HUES6 (cell line): ENCODE results near the gene USP34.

Experiments
- H3K27ac ChIP-seq: 2 replicates; pipeline ENCODE4 v1.7.0; 2013; ENCODE audit warnings: low read depth, mild to moderate bottlenecking, low read length, inconsistent platforms
- H3K27me3 ChIP-seq: 2 replicates; pipeline ENCODE4 v1.6.1; 2013; ENCODE audit warnings: low read length; ENCODE audit not compliant: control insufficient read depth, insufficient read depth
- H3K36me3 ChIP-seq: 2 replicates; pipeline ENCODE4 v1.6.1; 2013; ENCODE audit warnings: low read length; ENCODE audit not compliant: control insufficient read depth, insufficient read depth
- H3K4me1 ChIP-seq: 2 replicates; pipeline ENCODE4 v1.6.1; 2013; ENCODE audit warnings: low read length; ENCODE audit not compliant: control insufficient read depth, insufficient read depth
- H3K4me3 ChIP-seq: 2 replicates; pipeline ENCODE4 v1.5.1; 2013; ENCODE audit warnings: low read depth, low read length
- H3K9ac ChIP-seq: one replicate; pipeline ENCODE4 v1.6.1; 2013; ENCODE audit warnings: mild to moderate bottlenecking, low read length
- H3K9me3 ChIP-seq: 2 replicates; pipeline ENCODE4 v1.6.1; 2013; ENCODE audit warnings: low read depth, low read length; ENCODE audit not compliant: control insufficient read depth, insufficient read depth

USP34 gene

DNA sequence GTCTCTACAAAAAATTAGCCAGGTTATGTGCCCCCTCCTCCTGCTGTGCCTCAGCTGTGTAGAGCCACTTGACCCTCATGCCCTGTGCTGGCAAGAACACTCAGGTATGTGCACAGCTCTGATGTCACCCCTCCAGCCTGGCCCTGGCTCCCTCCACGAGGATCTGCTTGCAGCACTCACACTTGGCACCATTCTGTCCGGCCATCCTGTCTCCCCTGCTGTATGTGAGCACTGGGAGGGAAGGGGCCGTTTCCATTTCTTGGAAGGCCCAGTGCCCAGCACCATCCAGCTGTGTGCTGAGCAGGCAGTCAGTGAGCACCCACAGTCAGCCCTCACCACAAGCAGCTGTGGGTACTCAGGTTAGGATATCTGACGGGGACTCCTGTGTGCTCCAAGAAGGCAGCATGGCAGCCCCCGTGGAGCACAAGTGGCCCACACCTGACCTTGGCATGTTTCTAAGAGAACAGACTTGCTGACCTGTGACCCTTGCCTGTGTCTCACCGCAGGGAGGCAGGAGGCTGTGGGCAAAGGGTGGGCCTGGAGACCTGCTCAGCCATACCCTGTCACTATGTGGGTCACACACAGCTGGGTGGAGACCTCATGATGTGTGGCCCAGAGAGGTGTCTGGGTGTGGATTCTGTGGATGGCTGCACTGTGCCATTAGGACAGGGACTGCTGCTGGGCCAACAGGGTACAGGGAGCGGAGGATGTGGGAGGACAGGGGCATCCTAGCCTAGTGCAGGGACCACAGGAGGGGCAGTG, 31.5 kb downstream of the USP34 start:
- no peak overlapping the region for H3K4me3 ChIP-seq
- no peaks in the 10 kb centered on the region for H3K27me3 ChIP-seq
- peaks cover 6% of the 10 kb centered on the region; the same call in 1 of the 2 replicates for H3K36me3 ChIP-seq
- peaks cover 7% of the 10 kb centered on the region; the same call in 1 of the 2 replicates for H3K4me1 ChIP-seq
- no peaks in the 10 kb centered on the region for H3K9me3 ChIP-seq
- no peak overlapping the region; the same call in 1 of the 2 replicates for H3K27ac ChIP-seq
- H3K9ac ChIP-seq, result no peak overlapping the region

DNA sequence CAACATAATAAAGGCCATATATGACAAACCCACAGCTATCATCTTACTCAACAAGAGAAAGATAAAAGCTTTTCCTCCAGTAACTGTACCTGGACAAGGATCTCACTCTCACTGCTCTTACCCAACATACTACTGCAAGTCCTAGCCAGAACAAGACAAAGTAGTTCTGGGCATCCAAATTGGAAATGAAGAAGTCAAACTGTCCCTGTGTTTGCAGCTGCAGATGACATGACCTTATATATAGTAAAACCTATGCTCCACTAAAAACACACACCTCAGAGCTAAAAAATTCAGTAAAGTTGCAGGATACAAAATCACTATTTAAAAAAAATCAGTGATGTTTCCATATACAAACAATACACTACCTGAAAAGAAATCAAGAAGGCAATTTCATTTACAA, 32.2 kb downstream of the USP34 start:
- H3K27ac ChIP-seq, result no peak overlapping the region; the same call in 1 of the 2 replicates
- H3K4me3 ChIP-seq, result no peak overlapping the region
- no peak overlapping the region for H3K9ac ChIP-seq
- no peaks in the 10 kb centered on the region for H3K27me3 ChIP-seq
- H3K4me1 ChIP-seq, result peaks cover 14% of the 10 kb centered on the region
- peaks cover 6% of the 10 kb centered on the region; the same call in 1 of the 2 replicates for H3K36me3 ChIP-seq
- H3K9me3 ChIP-seq, result no peaks in the 10 kb centered on the region

DNA sequence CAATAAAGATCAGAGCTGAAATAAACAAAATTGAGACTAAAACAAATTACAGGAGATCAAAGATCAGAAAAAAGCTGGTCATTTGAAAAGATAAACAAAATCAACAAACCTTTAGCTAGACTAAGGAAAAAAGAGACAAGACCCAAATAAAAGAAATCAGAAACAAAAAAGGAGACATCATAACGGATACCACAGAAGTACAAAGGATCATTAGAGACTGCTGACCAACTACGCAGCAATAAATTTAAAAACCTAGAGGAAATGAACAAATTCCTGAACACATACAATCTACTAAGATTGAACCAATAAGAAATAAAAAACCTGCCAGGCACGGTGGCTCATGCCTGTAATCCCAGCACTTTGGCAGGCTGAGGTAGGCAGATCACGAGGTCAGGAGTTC, 33.7 kb downstream of the USP34 start:
- H3K4me1 ChIP-seq, result peaks cover 15% of the 10 kb centered on the region
- no peaks in the 10 kb centered on the region for H3K9me3 ChIP-seq
- H3K27me3 ChIP-seq, result no peaks in the 10 kb centered on the region
- peaks cover 6% of the 10 kb centered on the region; the same call in 1 of the 2 replicates for H3K36me3 ChIP-seq
- no peak overlapping the region for H3K9ac ChIP-seq
- H3K27ac ChIP-seq, result no peak overlapping the region
- H3K4me3 ChIP-seq, result no peak overlapping the region

DNA sequence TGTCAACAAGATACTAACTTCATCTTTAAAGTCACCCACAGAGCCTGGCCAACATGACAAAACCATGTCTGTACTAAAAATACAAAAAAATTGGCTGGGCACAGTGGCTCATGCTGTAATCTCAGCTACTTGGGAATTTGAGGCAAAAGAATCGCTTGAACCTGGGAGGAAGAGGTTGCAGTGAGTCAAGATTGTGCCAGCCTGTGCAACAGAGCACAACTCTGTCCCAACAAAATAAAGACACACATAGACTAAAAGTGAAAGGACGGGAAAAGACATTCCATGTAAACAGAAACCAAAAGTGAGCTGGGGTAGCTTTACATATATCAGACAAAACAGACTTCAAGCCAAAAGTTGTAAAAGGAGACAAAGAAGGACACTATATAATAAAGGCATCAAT, 34.8 kb downstream of the USP34 start:
- Histone ChIP-seq H3K27me3 (no peaks in the 10 kb centered on the region), H3K9ac (no peak overlapping the region), H3K4me1 (peaks cover 15% of the 10 kb centered on the region), H3K4me3 (no peak overlapping the region), H3K9me3 (no peaks in the 10 kb centered on the region), H3K36me3 (peaks cover 6% of the 10 kb centered on the region; the same call in 1 of the 2 replicates), H3K27ac (no peak overlapping the region)

DNA sequence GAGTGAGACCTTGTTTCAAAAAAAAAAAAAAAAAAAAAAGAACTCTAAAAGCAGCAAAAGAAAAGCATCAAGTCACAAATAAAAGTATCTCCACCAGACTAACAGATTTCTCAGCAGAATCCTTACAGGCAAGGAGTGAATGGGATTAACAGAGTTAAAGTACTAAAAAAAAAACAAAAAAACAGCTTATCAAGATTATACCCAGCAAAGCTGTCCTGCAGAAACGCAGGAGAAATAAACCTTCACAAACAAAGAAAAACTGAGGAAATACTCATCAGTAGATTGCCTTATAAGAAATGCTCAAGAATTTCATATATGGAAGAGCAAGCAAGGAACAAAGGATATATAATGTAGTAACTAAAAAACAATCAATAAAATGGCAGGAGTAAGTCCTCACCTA, 35.6 kb downstream of the USP34 start:
- Histone ChIP-seq H3K27ac (no peak overlapping the region), H3K4me1 (peaks cover 15% of the 10 kb centered on the region), H3K27me3 (no peaks in the 10 kb centered on the region), H3K9ac (no peak overlapping the region), H3K9me3 (no peaks in the 10 kb centered on the region), H3K4me3 (no peak overlapping the region), H3K36me3 (peaks cover 6% of the 10 kb centered on the region; the same call in 1 of the 2 replicates)

DNA sequence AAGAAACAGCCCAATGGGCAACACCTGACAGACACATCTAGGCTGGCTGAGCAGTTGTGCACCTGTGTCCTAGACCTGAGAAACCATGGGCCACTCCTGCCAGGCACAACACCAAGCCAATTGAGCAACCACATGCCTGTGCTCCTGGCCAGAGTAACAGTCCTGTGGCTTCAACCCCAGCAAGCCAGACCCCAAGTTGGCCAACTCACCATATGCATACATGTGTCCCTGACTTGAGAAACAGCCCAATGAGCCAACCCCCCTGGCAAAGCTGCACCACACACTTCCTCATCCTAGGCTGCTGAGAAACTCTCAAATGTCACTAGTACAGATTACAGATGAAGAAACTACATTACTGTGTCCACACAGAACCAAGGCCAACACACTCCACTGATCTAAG, 36.6 kb downstream of the USP34 start:
- H3K9me3 ChIP-seq, result no peaks in the 10 kb centered on the region
- H3K4me3 ChIP-seq, result no peak overlapping the region
- no peak overlapping the region for H3K9ac ChIP-seq
- no peaks in the 10 kb centered on the region for H3K27me3 ChIP-seq
- no peaks in the 10 kb centered on the region for H3K36me3 ChIP-seq
- H3K4me1 ChIP-seq, result peaks cover 8% of the 10 kb centered on the region
- H3K27ac ChIP-seq, result no peak overlapping the region

DNA sequence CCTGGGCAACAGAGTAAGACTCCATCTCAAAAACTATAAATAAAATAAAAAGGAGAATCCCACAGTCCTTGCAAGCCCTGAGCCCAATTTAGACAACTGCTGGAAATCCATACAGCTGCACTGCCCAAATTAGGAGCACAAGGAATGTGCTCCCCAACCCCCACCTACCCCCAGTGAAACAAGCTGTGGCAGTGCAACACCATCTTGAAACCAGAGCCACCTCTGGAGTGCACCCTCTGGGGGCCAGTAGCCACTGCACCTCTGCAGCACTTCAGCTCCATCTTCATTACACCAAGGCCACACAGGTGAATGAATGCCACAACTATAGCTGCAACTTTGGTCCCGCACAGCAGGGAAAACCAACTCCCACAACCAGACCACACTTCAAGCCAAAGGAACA, 37.3 kb downstream of the USP34 start:
- no peaks in the 10 kb centered on the region for H3K27me3 ChIP-seq
- H3K9me3 ChIP-seq, result no peaks in the 10 kb centered on the region
- H3K4me1 ChIP-seq, result peaks cover 8% of the 10 kb centered on the region
- H3K36me3 ChIP-seq, result no peaks in the 10 kb centered on the region
- no peak overlapping the region for H3K9ac ChIP-seq
- no peak overlapping the region for H3K27ac ChIP-seq
- H3K4me3 ChIP-seq, result no peak overlapping the region

DNA sequence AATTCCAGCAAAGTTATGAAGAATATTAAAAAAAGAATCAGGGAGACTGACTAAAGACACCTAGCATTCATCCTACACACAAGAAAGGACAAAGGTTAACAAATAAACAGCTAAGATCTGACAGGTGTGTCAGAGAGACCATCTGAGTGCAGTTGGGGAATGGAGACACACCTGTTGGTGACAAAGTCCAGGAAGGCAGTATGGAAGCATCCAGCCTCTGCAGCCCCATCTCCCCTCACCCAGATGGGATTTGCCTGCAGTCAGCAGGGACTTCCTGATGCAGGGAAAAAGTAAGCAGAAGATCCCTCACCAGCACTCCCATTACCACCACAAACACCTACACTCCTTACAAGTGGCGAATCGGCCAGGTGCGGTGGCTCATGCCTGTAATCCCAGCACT, 37.9 kb downstream of the USP34 start:
- Histone ChIP-seq H3K4me1 (peaks cover 8% of the 10 kb centered on the region), H3K36me3 (no peaks in the 10 kb centered on the region), H3K9me3 (no peaks in the 10 kb centered on the region), H3K4me3 (no peak overlapping the region), H3K27ac (no peak overlapping the region), H3K9ac (no peak overlapping the region), H3K27me3 (no peaks in the 10 kb centered on the region)

DNA sequence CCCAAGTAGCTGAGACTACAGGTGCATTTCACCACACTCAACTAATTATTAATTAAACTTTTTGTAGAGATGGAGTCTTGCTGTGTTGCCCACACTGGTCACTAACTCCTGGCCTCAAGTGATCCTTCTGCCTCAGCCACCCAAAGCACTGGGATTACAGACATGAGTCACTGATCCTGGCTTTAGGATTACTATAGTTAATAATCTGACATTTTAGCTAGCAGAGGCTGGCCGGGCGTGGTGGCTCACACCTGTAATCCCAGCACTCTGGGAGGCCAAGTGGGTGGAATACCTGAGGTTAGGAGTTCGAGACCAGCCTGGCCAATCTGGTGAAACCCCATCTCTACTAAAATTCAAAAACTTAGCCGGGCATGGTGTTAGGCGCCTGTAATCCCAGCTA, 39.5 kb downstream of the USP34 start:
- no peaks in the 10 kb centered on the region for H3K36me3 ChIP-seq
- no peak overlapping the region for H3K27ac ChIP-seq
- no peak overlapping the region for H3K9ac ChIP-seq
- H3K4me1 ChIP-seq, result peaks cover 12% of the 10 kb centered on the region
- H3K9me3 ChIP-seq, result no peaks in the 10 kb centered on the region
- H3K4me3 ChIP-seq, result no peak overlapping the region
- no peaks in the 10 kb centered on the region for H3K27me3 ChIP-seq

DNA sequence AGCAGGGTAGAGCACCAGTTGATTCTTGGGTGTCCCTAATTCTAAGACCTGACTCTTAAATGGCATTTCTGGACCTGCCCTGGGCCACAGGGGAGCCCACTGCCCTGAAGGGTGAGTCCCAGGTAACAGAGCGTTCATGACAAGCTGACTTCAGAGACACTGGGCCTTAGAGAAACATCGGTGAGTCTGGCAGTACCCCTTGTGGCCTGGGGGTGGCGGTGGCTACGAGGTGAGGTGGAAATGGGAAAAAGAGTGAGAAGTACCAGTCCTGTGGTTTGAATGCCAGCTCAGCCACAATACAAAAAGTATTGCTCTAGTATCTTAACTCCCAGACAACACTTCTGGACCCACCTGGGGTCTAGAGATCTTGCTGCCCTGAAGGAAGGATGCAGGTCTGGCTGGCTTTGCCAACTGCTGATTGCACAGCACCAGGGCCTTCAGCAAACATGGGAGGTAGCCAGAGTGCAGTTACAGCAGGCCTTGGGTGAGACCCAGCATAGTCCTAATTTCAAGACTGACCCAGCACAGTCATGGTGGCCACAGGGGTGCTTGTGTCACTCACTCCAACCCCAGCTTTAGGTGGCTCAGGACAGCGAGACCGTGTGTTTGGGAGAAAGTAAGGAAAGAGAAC, 44.5 kb downstream of the USP34 start:
- Histone ChIP-seq H3K4me3 (no peak overlapping the region), H3K9me3 (no peaks in the 10 kb centered on the region), H3K9ac (no peak overlapping the region), H3K27me3 (no peaks in the 10 kb centered on the region), H3K27ac (no peak overlapping the region), H3K4me1 (peaks cover 25% of the 10 kb centered on the region), H3K36me3 (no peaks in the 10 kb centered on the region)

DNA sequence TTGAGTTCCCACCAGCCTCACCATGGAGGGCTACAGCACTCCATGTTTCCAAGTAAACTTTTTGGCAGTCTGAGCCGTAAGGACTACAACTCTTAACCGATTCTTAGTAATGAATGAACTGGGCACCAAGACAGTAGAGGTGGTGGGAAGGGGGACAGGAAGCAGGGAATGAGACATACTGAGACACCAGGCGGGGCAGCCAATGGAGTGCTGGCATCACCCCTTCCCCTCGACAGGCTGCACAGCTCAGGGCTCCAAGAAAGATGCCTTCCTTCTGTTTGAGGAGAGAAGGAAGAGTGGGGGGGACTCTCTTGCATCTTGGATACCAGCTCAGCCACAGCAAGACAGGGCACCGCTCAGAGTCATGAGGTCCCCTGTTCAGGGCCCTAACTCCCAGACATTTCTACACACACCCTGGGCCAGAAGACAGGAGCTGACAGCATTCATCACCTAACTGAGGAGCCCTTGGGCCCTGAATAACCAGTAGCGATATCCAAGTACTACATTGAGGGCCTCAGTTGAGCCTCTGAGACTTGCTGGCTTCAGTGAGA, 45.2 kb downstream of the USP34 start:
- Histone ChIP-seq H3K4me1 (peaks cover 25% of the 10 kb centered on the region), H3K27ac (0 out of 2 replicates have a peak overlapping the region, but pooled peaks have one; percentile 10), H3K27me3 (no peaks in the 10 kb centered on the region), H3K4me3 (no peak overlapping the region), H3K36me3 (no peaks in the 10 kb centered on the region), H3K9me3 (no peaks in the 10 kb centered on the region), H3K9ac (no peak overlapping the region)
